OCI-LY3 (cell line): Measurements from ENCODE around the gene FCHO1.
A peak's percentile ranks its signal among the peaks of the same experiment; 100 is the strongest.

Experiments used
- H2AFZ ChIP-seq: fragments of 200-600, 300-600 bp; shearing (Covaris generic); 2 replicates; pipeline ENCODE4 v1.6.0; 2014; ENCODE audit warnings: antibody characterized with exemption, low read depth, low read length
- H3K27ac ChIP-seq: fragments of 200-600, 300-600 bp; sonication (generic); 2 replicates; pipeline ENCODE4 v1.5.1; 2014; ENCODE audit warnings: mild to moderate bottlenecking, low read length, moderate library complexity, mixed read lengths
- H3K27me3 ChIP-seq: fragments of 200-600, 300-600 bp; sonication (generic); 2 replicates; pipeline ENCODE4 v1.6.1; 2014; ENCODE audit warnings: low read depth, low read length, mixed read lengths
- H3K36me3 ChIP-seq: fragments of 200-600, 300-600 bp; sonication (generic); replicated peaks from 2 replicates; pipeline ENCODE3; 2014; ENCODE audit warnings: low read depth, low read length, mixed read lengths
- H3K4me1 ChIP-seq: fragments of 300-600, 200-600 bp; sonication (generic); 2 replicates; pipeline ENCODE4 v1.6.1; 2014; ENCODE audit warnings: low read length, mixed read lengths
- H3K4me2 ChIP-seq: fragments of 200-600, 300-600 bp; sonication (generic); 2 replicates; pipeline ENCODE4 v1.6.1; 2014; ENCODE audit warnings: low read length, mixed read lengths
- H3K4me3 ChIP-seq: fragments of 300-600, 200-600 bp; sonication (generic); 2 replicates; pipeline ENCODE4 v1.5.1; 2014; ENCODE audit warnings: antibody characterized with exemption, mild to moderate bottlenecking, low read length, moderate library complexity
- H3K79me2 ChIP-seq: fragments of 300-600, 200-600 bp; shearing (Covaris generic); 2 replicates; pipeline ENCODE4 v1.6.1; 2014; ENCODE audit warnings: mild to moderate bottlenecking, low read length, mixed read lengths
- H3K9ac ChIP-seq: fragments of 300-600, 200-600 bp; shearing (Covaris generic); 2 replicates; pipeline ENCODE4 v1.6.0; 2014; ENCODE audit warnings: mild to moderate bottlenecking, low read length, moderate library complexity
- H3K9me3 ChIP-seq: fragments of 200-600, 300-600 bp; shearing (Covaris generic); 2 replicates; pipeline ENCODE4 v1.6.1; 2014; ENCODE audit warnings: low read length, mixed read lengths; ENCODE audit not compliant: insufficient read depth
- H4K20me1 ChIP-seq: fragments of 200-600, 300-600 bp; sonication (generic); 2 replicates; pipeline ENCODE4 v1.6.1; 2016; ENCODE audit warnings: low read length, mixed read lengths; ENCODE audit not compliant: insufficient read depth
- EZH2phosphoT487 ChIP-seq: fragments of 200-600 bp; shearing (Covaris generic); IDR thresholded peaks from 2 replicates; pipeline ENCODE4 v1.6.1; 2018; ENCODE audit warnings: antibody characterized with exemption, mixed run types, low read depth
- TF ChIP-seq, protein P1 (sequence below): fragments of 200-600, 300-600 bp; sonication (generic); IDR thresholded peaks from 2 replicates; pipeline ENCODE4 v1.5.1; 2014; ENCODE audit warnings: antibody characterized with exemption, low read length, low read depth

Gene FCHO1

GRCh38 chr19:17752865-17753639 lies 1.8 kb downstream of the FCHO1 start:
- no peak overlapping the region for H3K9ac ChIP-seq
- no peaks in the 10 kb centered on the region for H3K27me3 ChIP-seq
- peaks cover 82% of the 10 kb centered on the region for H3K4me1 ChIP-seq
- no peaks in the 10 kb centered on the region for H4K20me1 ChIP-seq
- H3K79me2 ChIP-seq = peaks cover 32% of the 10 kb centered on the region
- peaks cover 15% of the 10 kb centered on the region for H3K36me3 ChIP-seq
- H3K9me3 ChIP-seq = no peaks in the 10 kb centered on the region
- H3K27ac ChIP-seq = peak overlapping the region; percentile 93
- H3K4me3 ChIP-seq = no peak overlapping the region
- peak overlapping the region; percentile 0; the same call in 1 of the 2 replicates for H3K4me2 ChIP-seq
- H2AFZ ChIP-seq = no peak overlapping the region
- no peak for TF ChIP-seq EZH2phosphoT487
- TF ChIP-seq, protein P1, sequence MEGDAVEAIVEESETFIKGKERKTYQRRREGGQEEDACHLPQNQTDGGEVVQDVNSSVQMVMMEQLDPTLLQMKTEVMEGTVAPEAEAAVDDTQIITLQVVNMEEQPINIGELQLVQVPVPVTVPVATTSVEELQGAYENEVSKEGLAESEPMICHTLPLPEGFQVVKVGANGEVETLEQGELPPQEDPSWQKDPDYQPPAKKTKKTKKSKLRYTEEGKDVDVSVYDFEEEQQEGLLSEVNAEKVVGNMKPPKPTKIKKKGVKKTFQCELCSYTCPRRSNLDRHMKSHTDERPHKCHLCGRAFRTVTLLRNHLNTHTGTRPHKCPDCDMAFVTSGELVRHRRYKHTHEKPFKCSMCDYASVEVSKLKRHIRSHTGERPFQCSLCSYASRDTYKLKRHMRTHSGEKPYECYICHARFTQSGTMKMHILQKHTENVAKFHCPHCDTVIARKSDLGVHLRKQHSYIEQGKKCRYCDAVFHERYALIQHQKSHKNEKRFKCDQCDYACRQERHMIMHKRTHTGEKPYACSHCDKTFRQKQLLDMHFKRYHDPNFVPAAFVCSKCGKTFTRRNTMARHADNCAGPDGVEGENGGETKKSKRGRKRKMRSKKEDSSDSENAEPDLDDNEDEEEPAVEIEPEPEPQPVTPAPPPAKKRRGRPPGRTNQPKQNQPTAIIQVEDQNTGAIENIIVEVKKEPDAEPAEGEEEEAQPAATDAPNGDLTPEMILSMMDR = no peak

- TF ChIP-seq EZH2phosphoT487 = no peak
- TF ChIP-seq, protein P1 = no peak
- Histone ChIP-seq H3K79me2 (peaks cover 26% of the 10 kb centered on the region), H3K4me3 (peak overlapping the region; percentile 3; the same call in 1 of the 2 replicates), H3K4me2 (peak overlapping the region; percentile 75), H3K9me3 (no peaks in the 10 kb centered on the region), H2AFZ (no peak overlapping the region), H4K20me1 (no peaks in the 10 kb centered on the region), H3K9ac (peak overlapping the region; percentile 28; the same call in 1 of the 2 replicates), H3K27ac (peak overlapping the region; percentile 81), H3K36me3 (peaks cover 15% of the 10 kb centered on the region), H3K4me1 (peaks cover 73% of the 10 kb centered on the region), H3K27me3 (no peaks in the 10 kb centered on the region)
Measured at GRCh38 chr19:17753976-17754375, 2.7 kb downstream of the FCHO1 start.

- Histone ChIP-seq H3K27ac (peak overlapping the region; percentile 81), H3K4me3 (peak overlapping the region; percentile 61), H3K9me3 (no peaks in the 10 kb centered on the region), H2AFZ (no peak overlapping the region), H3K4me2 (peak overlapping the region; percentile 75), H3K9ac (peak overlapping the region; percentile 70), H3K27me3 (no peaks in the 10 kb centered on the region), H3K79me2 (peaks cover 17% of the 10 kb centered on the region), H4K20me1 (no peaks in the 10 kb centered on the region), H3K36me3 (peaks cover 19% of the 10 kb centered on the region), H3K4me1 (peaks cover 67% of the 10 kb centered on the region)
- no peak for TF ChIP-seq EZH2phosphoT487
- TF ChIP-seq, protein P1 = peak; percentile 81
Measured at GRCh38 chr19:17754634-17755442, 3.6 kb downstream of the FCHO1 start.

- Histone ChIP-seq H3K9ac (peak overlapping the region; percentile 70), H3K9me3 (no peaks in the 10 kb centered on the region), H3K36me3 (peaks cover 23% of the 10 kb centered on the region), H3K4me1 (peaks cover 67% of the 10 kb centered on the region), H4K20me1 (no peaks in the 10 kb centered on the region), H2AFZ (no peak overlapping the region), H3K4me3 (peak overlapping the region; percentile 61), H3K79me2 (peaks cover 14% of the 10 kb centered on the region), H3K27ac (peak overlapping the region; percentile 81), H3K27me3 (no peaks in the 10 kb centered on the region), H3K4me2 (peak overlapping the region; percentile 75)
- TF ChIP-seq, protein P1 = no peak
- TF ChIP-seq EZH2phosphoT487 = no peak
Measured at GRCh38 chr19:17755443-17755890, 4.2 kb downstream of the FCHO1 start.
